T-helper 2 cell treated with Interferon-gamma antibody and Interleukin-4, amounts not matched to agents 100 ng/mL and 5 ng/mL, for 36 hours (primary cell): ENCODE data around the gene NCOA5. TPM values are rescaled to one million over a fixed set of nuclear protein-coding genes. Genes with fewer than 3 reads are reported as not detected.
"Not testable (repeated sequence)": the region's sequence is repeated elsewhere in the genome, so short reads cannot be mapped to it uniquely, and the experiment has no call there.

Experiments
- intact Hi-C: fragments of 100-400 bp; cut with micrococcal nuclease; formaldehyde crosslinking; loops from one replicate; pipeline ENCODE4 v1.15.1; 2023
- total RNA-seq: library from RNA; stranded (reverse); gene quantifications from 2 replicates; pipeline ENCODE4 v1.2.3, GENCODE V29; 2022

The NCOA5 gene
- total RNA-seq, 1 donor from 2014 or later, result 40.2 TPM

- intact Hi-C loops, result no loop called here
These were observed 31.6 kb upstream of the NCOA5 start for GRCh38 chr20:46121184-46121930.

- intact Hi-C loops, result no loop called here
These were observed 30.4 kb upstream of the NCOA5 start for GRCh38 chr20:46120136-46120535.

- intact Hi-C loops, result no loop called here
These were observed 29.8 kb upstream of the NCOA5 start for GRCh38 chr20:46119547-46119946.

- intact Hi-C loops, result no loop called here
These were observed 29.3 kb upstream of the NCOA5 start for GRCh38 chr20:46119028-46119546.

- intact Hi-C loops, result no loop called here
These were observed 28.8 kb upstream of the NCOA5 start for GRCh38 chr20:46118481-46119020.

- intact Hi-C loops, result no loop called here
These were observed 28.1 kb upstream of the NCOA5 start, which contains the start of gene CD40 for GRCh38 chr20:46117704-46118467. Gene CD40 (plus strand): TSS chr20:46118314. CDS start chr20:46118344, 30 bp downstream.

- intact Hi-C loops, result no loop called here
These were observed 24.7 kb upstream of the NCOA5 start for GRCh38 chr20:46114449-46114848.

- intact Hi-C loops, result no loop called here
These were observed 23.3 kb upstream of the NCOA5 start for GRCh38 chr20:46113113-46113470.

- intact Hi-C loops, result no loop called here
These were observed 22.8 kb upstream of the NCOA5 start for GRCh38 chr20:46112430-46113112.

GRCh38 chr20:46111836-46112212 lies 22.1 kb upstream of the NCOA5 start:
- intact Hi-C loops, result no loop called here

GRCh38 chr20:46111028-46111835 lies 21.5 kb upstream of the NCOA5 start:
- intact Hi-C loops, result no loop called here

- intact Hi-C loops, result no loop called here
These were observed 19.2 kb upstream of the NCOA5 start for GRCh38 chr20:46108976-46109375.

- intact Hi-C loops, result no loop called here
These were observed 18.7 kb upstream of the NCOA5 start for GRCh38 chr20:46108435-46108841.

- intact Hi-C loops, result no loop called here
These were observed 17.3 kb upstream of the NCOA5 start for GRCh38 chr20:46107061-46107460.

- intact Hi-C loops, result no loop called here
These were observed 14.5 kb upstream of the NCOA5 start for GRCh38 chr20:46104262-46104661.

GRCh38 chr20:46102940-46103339 lies 13.2 kb upstream of the NCOA5 start:
- intact Hi-C loops, result no loop called here

GRCh38 chr20:46101957-46102356 lies 12.2 kb upstream of the NCOA5 start:
- intact Hi-C loops, result no loop called here

- intact Hi-C loops, result no loop called here
These were observed 11.2 kb upstream of the NCOA5 start for GRCh38 chr20:46100988-46101387.

- intact Hi-C loops, result not testable (repeated sequence)
These were observed 10.7 kb upstream of the NCOA5 start for GRCh38 chr20:46100444-46100843.

- intact Hi-C loops, result no loop called here
These were observed 9.9 kb upstream of the NCOA5 start for GRCh38 chr20:46099491-46100287.
